ENCODE results near the gene CACNB3. TPM values are rescaled to one million over a fixed set of nuclear protein-coding genes. Genes with fewer than 3 reads are reported as not detected.

Gene CACNB3
- polyA plus RNA-seq, 3 donors, result 0.84 to 6.3 (median 1.5) TPM

GRCh38 chr12:48866052-48866711 lies 47.9 kb downstream of the CACNB3 start:
- Histone ChIP-seq H4K20me1 (ENCODE audit: insufficient read depth, low read length) (no peaks in the 10 kb centered on the region), H3K79me2 (ENCODE audit: insufficient read depth, low read length) (no peaks in the 10 kb centered on the region), H3K9ac (ENCODE audit: insufficient read depth, low read length, poor library complexity, severe bottlenecking) (peak overlapping the region; percentile 34), H3K9me3 (replicated peaks in 1 of 2; ENCODE audit: control insufficient read depth in 1 of 2, insufficient read depth in 1 of 2, low read length in 2 of 2) (no peaks in the 10 kb centered on the region), H3K4me1 (ENCODE audit: control insufficient read depth in 1 of 2, insufficient read depth in 2 of 2, low read length in 2 of 2) (peaks cover 22 to 23% of the 10 kb centered on the region in 2 donors), H3K27ac (ENCODE audit: low read depth in 1 of 2, low read length in 2 of 2) (no peak overlapping the region), H2AFZ (ENCODE audit: insufficient read depth, low read depth, low read length, poor library complexity, severe bottlenecking) (peak overlapping the region; percentile 86), H3K36me3 (replicated peaks in 1 of 2; ENCODE audit: control insufficient read depth in 1 of 2, insufficient read depth in 2 of 2, low read length in 2 of 2) (no peaks in the 10 kb centered on the region), H3K4me2 (replicated peaks; ENCODE audit: extremely low read depth, low read length, poor library complexity, severe bottlenecking) (peak overlapping the region; percentile 82), H3K27me3 (ENCODE audit: control insufficient read depth in 2 of 2, insufficient read depth in 2 of 2, low read length in 2 of 2) (peaks cover 14 to 24% of the 10 kb centered on the region in 2 donors), H3K4me3 (replicated peaks in 1 of 3; ENCODE audit: low read depth in 2 of 3, low read length in 3 of 3) (peak overlapping the region; percentile 42 to 77 (median 54))
- peak overlapping the region; percentile 92 to 98 for H3K4me3 Mint-ChIP-seq
- peaks cover 0 to 2% (median 0%) of the 10 kb centered on the region in 7 donors for H3K9me3 Mint-ChIP-seq
- H3K4me1 Mint-ChIP-seq, result peaks cover 28% of the 10 kb centered on the region
- intact Hi-C loops (cut with micrococcal nuclease), result no loop called here
- WGBS (ENCODE audit: insufficient coverage), result 44% methylated on average over 2 of the region's 6 CpGs
- no peak for DNase-seq
- no peaks in the 10 kb centered on the region for H3K36me3 Mint-ChIP-seq
- H3K27me3 Mint-ChIP-seq (ENCODE audit: low read depth in 3 of 3), result peaks cover 26 to 34% (median 31%) of the 10 kb centered on the region in 3 donors
- peak overlapping the region in 3 of 7 donors; percentile 1 to 51 (median 3) for H3K27ac Mint-ChIP-seq
- no peak for TF ChIP-seq CTCF (IDR thresholded peaks at IDR 0.05)

- no peaks in the 10 kb centered on the region for H3K9me3 ChIP-seq (replicated peaks in 1 of 2; ENCODE audit: control insufficient read depth in 1 of 2, insufficient read depth in 1 of 2, low read length in 2 of 2)
- H3K36me3 ChIP-seq (replicated peaks in 1 of 2; ENCODE audit: control insufficient read depth in 1 of 2, insufficient read depth in 2 of 2, low read length in 2 of 2), result no peaks in the 10 kb centered on the region
- Mint-ChIP-seq H3K27me3 (ENCODE audit: low read depth in 3 of 3) (peaks cover 22 to 31% (median 27%) of the 10 kb centered on the region in 3 donors), H3K27ac (no peak overlapping the region), H3K9me3 (no peaks in the 10 kb centered on the region), H3K4me3 (no peak overlapping the region), H3K4me1 (peaks cover 26% of the 10 kb centered on the region), H3K36me3 (no peaks in the 10 kb centered on the region)
- intact Hi-C loops (cut with micrococcal nuclease), result no loop called here
- no peak overlapping the region for H3K4me2 ChIP-seq (replicated peaks; ENCODE audit: extremely low read depth, low read length, poor library complexity, severe bottlenecking)
- H3K27me3 ChIP-seq (ENCODE audit: control insufficient read depth in 2 of 2, insufficient read depth in 2 of 2, low read length in 2 of 2), result peaks cover 10 to 19% of the 10 kb centered on the region in 2 donors
- no peak overlapping the region for H3K27ac ChIP-seq (ENCODE audit: low read depth in 1 of 2, low read length in 2 of 2)
- H3K79me2 ChIP-seq (ENCODE audit: insufficient read depth, low read length), result no peaks in the 10 kb centered on the region
- WGBS (ENCODE audit: insufficient coverage), result no CpG with 5 or more reads among the region's 2 CpGs
- H3K9ac ChIP-seq (ENCODE audit: insufficient read depth, low read length, poor library complexity, severe bottlenecking), result no peak overlapping the region
- no peak overlapping the region for H2AFZ ChIP-seq (ENCODE audit: insufficient read depth, low read depth, low read length, poor library complexity, severe bottlenecking)
- H4K20me1 ChIP-seq (ENCODE audit: insufficient read depth, low read length), result no peaks in the 10 kb centered on the region
- no peak overlapping the region for H3K4me3 ChIP-seq (replicated peaks in 1 of 3; ENCODE audit: low read depth in 2 of 3, low read length in 3 of 3)
- no peak for TF ChIP-seq CTCF (IDR thresholded peaks at IDR 0.05)
- no peak for DNase-seq
- peaks cover 22 to 23% of the 10 kb centered on the region in 2 donors for H3K4me1 ChIP-seq (ENCODE audit: control insufficient read depth in 1 of 2, insufficient read depth in 2 of 2, low read length in 2 of 2)
Measured at GRCh38 chr12:48868451-48868850, 50.2 kb downstream of the CACNB3 start.

Measured in CD14-positive monocyte (primary cell).